HFF-Myc (cell line): ENCODE results near the gene TRIM31.

ENCODE experiments used
- DNase-seq: peaks from one replicate; pipeline ENCODE4 v3.0.0-alpha.2; 2011; ENCODE audit warnings: low read depth; ENCODE audit errors: extremely low read depth
- H3K4me3 ChIP-seq: replicated peaks from 2 replicates; pipeline ENCODE4 v1.5.1; 2011; ENCODE audit warnings: low read depth, mild to moderate bottlenecking, control low read depth, low read length
- CTCF ChIP-seq: IDR thresholded peaks from 2 replicates; pipeline ENCODE4 v1.5.1; 2012; ENCODE audit warnings: mild to moderate bottlenecking, low read depth, low read length, control low read depth; ENCODE audit errors: missing control alignments

Gene TRIM31

GRCh38 chr6:30067460-30068139 is 45.3 kb downstream of the TRIM31 start:
- DNase-seq = no peak
- TF ChIP-seq CTCF = no peak
- peak overlapping the region; percentile 69 for H3K4me3 ChIP-seq

- TF ChIP-seq CTCF = no peak
- peak; percentile 97 for DNase-seq
Observed at GRCh38 chr6:30066577-30067459, 46.1 kb downstream of the TRIM31 start, which contains the start of gene PPP1R11. TSS of gene PPP1R11 (plus strand) at chr6:30067198. CDS start at chr6:30067411, 213 bp downstream.

GRCh38 chr6:30066082-30066481 is 46.8 kb downstream of the TRIM31 start:
- no peak for TF ChIP-seq CTCF
- H3K4me3 ChIP-seq = peak overlapping the region; percentile 69
- no peak for DNase-seq

More at GRCh38 chr6:30066577-30067459, 46.1 kb downstream of the TRIM31 start, which contains the start of gene PPP1R11:
- H3K4me3 ChIP-seq = peak within 1 kb of the TSS; percentile 69

GRCh38 chr6:30063315-30063714 is 49.6 kb downstream of the TRIM31 start:
- no peak overlapping the region for H3K4me3 ChIP-seq
- TF ChIP-seq CTCF = no peak

GRCh38 chr6:30062471-30063178 is 50.3 kb downstream of the TRIM31 start:
- DNase-seq = no peak
- H3K4me3 ChIP-seq = peak overlapping the region; percentile 92
- TF ChIP-seq CTCF = no peak

More at GRCh38 chr6:30063315-30063714, 49.6 kb downstream of the TRIM31 start:
- no peak for DNase-seq

GRCh38 chr6:30061858-30062458 is 50.9 kb downstream of the TRIM31 start:
- no peak for DNase-seq
- TF ChIP-seq CTCF = no peak
- H3K4me3 ChIP-seq = peak overlapping the region; percentile 92
